ENCODE results near the gene ZFAND3.

Gene ZFAND3, protein sequence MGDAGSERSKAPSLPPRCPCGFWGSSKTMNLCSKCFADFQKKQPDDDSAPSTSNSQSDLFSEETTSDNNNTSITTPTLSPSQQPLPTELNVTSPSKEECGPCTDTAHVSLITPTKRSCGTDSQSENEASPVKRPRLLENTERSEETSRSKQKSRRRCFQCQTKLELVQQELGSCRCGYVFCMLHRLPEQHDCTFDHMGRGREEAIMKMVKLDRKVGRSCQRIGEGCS

DNA sequence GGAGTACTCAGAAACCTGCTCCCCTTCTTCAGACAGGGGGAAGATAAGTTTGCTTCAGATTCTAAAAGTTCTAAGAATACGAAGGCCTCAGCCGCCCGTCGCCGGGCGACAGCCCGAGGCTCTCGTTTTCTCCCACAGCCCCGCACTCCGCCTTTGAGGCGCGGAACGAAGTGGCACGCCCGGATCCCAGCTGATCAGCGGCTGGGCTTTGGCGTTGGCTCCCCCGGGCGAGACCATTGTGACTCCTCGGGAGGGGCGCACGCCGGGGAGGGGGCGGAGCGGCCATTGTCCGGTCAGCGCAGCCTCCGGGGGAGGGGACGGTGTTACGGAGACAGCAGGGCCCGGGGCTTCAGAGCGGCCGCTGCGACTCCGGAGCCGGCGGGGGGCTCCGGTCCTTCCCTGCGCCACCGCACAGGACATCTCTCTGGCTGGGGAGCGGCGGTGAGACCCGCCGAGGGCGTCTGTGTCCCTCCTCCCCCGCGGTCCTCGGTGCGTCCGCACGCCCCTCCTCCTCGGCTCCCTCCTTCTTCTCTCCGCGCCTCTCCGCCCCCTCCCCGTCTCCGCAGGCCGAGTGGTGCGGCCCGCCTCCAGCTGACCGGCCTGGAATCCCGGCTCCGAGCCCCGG lies at the start of gene ZFAND3:
Gene ZFAND3, plus strand, starts transcription at position 551 of the 625 bp plus-strand sequence. CDS start 219 bp downstream, outside the sequence.
- peaks cover 4% of the 10 kb centered on the region for H3K36me3 Mint-ChIP-seq
- peak within 1 kb of the TSS; percentile 97 for H3K27ac Mint-ChIP-seq
- no peaks in the 10 kb centered on the region for H3K27me3 Mint-ChIP-seq
- peaks cover 54% of the 10 kb centered on the region for H3K4me1 Mint-ChIP-seq (ENCODE audit: low read depth)
- peak within 1 kb of the TSS; percentile 98 for H3K4me3 Mint-ChIP-seq
- H3K9me3 Mint-ChIP-seq (ENCODE audit: low read depth): no peaks in the 10 kb centered on the region

DNA sequence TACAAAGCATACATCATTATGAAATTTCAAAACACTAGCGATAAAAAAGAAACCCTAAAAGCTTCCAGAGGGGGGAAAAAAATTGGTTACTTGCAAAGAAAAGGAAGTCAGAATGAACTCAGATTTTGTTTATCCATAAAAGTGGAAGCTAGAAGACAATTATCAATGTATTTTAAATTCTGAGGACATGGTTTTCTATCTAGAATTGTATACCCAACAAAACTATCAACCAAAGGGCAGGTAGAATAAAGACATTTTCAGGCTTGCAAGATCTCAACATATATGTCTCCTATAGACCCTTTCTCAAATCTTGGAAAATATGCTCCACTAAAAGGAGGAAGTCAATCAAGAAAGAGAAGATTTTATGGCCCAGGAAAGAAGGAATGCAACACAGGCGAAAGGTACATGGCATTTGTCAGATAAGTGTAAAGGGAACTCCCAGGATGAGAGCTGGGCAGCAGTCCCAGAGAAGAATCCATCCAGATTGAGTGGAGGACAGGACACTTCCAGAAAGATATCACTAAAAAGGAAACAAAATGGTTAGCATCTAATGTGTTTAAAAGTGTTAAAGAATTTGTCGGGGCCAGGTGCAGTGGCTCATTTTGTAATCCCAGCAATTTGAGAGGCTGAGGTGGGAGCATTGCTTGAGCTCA lies 45.4 kb upstream of the ZFAND3 start:
- Mint-ChIP-seq H3K27me3 (peaks cover 2% of the 10 kb centered on the region), H3K36me3 (peaks cover 2% of the 10 kb centered on the region), H3K4me3 (no peak overlapping the region), H3K4me1 (ENCODE audit: low read depth) (no peaks in the 10 kb centered on the region), H3K27ac (no peak overlapping the region), H3K9me3 (ENCODE audit: low read depth) (peaks cover 9% of the 10 kb centered on the region)

DNA sequence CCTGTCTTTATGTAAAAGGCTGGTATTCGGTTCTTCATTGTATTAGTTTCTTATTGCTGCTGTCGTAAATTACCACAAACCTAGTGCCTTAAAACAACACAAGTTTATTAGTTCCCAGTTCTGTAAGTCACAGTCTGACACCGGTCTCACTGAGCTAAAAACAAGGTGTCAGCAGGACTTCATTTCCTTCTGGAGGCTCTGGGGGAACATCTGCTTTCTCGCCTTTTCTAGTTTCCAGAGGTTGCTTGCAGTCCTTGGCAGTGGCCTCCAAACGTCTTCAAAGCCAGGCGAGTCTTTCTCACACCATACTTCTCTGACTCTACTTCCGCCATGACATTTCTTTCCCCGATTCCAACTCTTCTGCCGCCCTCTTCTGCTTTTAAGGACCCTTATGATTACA lies 43.0 kb upstream of the ZFAND3 start:
- Mint-ChIP-seq H3K4me3 (no peak overlapping the region), H3K9me3 (ENCODE audit: low read depth) (peaks cover 9% of the 10 kb centered on the region), H3K27ac (no peak overlapping the region), H3K27me3 (peaks cover 2% of the 10 kb centered on the region), H3K36me3 (peaks cover 2% of the 10 kb centered on the region), H3K4me1 (ENCODE audit: low read depth) (no peaks in the 10 kb centered on the region)

DNA sequence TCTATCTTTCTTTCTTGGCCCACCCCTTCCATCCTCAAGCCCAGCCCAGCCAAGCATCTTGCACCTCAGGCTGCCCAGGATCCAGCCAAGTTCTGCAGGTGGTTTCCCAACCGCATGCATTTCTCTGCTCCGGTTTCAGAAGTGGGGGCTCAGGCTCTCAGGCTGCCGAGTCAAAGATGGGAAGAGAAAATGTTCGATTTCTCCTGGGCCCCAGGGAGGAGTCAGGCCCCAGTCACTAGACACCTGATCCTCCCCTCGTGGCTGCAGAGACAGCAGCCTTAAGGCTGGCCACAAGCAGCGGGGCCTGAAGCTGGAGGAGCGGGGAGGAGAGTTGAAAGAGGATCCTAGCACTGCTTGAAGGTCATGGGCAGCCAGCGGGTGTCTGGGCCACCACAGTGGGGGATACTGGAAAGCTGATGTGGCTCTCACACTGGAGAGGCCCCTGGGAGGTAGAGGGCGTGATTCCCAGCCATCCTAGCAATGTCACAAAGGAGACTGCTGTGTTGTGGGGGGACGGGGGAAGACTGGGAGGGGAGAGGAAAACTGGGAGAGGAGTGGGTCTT lies 42.2 kb upstream of the ZFAND3 start:
- peaks cover 2% of the 10 kb centered on the region for H3K36me3 Mint-ChIP-seq
- peaks cover 5% of the 10 kb centered on the region for H3K27me3 Mint-ChIP-seq
- H3K27ac Mint-ChIP-seq: no peak overlapping the region
- H3K9me3 Mint-ChIP-seq (ENCODE audit: low read depth): peaks cover 9% of the 10 kb centered on the region
- no peaks in the 10 kb centered on the region for H3K4me1 Mint-ChIP-seq (ENCODE audit: low read depth)
- H3K4me3 Mint-ChIP-seq: no peak overlapping the region

DNA sequence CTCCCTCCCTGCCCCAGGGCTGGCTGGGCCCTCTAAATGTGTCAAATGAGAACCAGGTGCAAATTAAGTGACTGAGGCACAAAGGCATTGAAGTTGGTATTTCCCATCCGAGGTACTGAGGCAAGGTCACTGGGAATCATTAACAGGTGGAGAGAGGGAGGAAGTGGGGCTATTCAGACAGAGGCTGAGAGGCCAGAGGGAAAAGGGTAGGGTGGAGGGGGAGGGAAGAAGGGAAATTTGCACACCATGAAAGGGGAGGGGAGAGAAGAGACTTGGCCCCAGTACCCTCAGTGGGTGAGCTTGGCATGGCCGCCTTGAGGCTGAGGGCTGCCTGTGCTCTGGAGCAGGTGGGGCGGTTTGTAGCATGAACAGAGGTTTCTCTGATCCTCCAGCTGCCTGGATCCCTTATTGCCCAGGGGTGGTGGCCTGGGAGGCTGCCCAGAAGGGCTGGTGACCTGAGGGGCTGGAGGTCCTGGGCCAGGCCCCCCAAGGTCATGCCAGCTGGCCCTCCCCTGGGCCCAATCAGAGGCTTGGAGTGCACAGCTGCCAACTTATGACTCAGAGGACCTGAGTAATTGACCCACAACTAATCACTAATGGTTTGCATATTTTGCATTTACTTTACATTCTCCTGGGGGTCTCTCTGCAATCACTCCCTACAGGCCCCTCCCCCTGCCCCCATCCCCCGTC lies 40.3 kb upstream of the ZFAND3 start:
- H3K27me3 Mint-ChIP-seq: peaks cover 8% of the 10 kb centered on the region
- no peaks in the 10 kb centered on the region for H3K36me3 Mint-ChIP-seq
- peaks cover 14% of the 10 kb centered on the region for H3K4me1 Mint-ChIP-seq (ENCODE audit: low read depth)
- no peak overlapping the region for H3K27ac Mint-ChIP-seq
- H3K4me3 Mint-ChIP-seq: no peak overlapping the region
- H3K9me3 Mint-ChIP-seq (ENCODE audit: low read depth): peaks cover 1% of the 10 kb centered on the region

DNA sequence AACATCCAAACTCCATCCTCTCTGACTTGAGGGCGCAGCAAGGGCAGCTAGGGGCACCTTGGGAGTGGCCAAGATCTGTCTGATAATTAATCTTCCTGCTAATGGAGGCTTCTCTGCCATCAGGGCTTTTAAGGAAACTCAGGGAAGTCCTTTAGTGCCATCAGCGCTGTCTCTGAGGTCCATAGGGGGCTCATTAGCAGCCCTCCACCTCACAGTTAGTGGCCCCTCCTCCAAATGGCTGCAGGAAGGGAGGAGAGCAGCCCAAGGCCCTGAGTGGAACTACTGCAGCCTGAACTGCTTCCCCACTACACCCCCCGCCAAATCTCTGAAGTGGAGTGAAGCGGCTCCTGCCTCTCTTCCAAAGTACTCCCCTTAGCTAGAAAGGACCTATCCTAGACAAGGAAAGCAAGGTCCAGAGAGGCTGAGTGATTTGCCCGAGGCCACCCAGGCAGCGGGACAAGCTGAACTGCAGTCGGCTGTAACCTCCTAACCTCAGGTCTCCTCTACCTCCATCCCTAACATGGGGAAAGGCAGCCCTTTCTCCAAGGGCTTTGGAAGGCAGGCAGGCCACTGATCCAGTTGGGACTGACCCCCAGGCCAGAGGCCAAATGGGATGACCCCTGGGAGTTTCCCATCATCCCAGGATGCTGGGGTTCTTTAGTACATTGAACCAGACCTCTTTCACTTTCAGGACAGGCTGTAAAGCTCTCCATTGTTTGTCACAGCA lies 39.5 kb upstream of the ZFAND3 start:
- Mint-ChIP-seq H3K4me1 (ENCODE audit: low read depth) (peaks cover 15% of the 10 kb centered on the region), H3K9me3 (ENCODE audit: low read depth) (no peaks in the 10 kb centered on the region), H3K27ac (no peak overlapping the region), H3K36me3 (no peaks in the 10 kb centered on the region), H3K4me3 (no peak overlapping the region), H3K27me3 (peaks cover 10% of the 10 kb centered on the region)

DNA sequence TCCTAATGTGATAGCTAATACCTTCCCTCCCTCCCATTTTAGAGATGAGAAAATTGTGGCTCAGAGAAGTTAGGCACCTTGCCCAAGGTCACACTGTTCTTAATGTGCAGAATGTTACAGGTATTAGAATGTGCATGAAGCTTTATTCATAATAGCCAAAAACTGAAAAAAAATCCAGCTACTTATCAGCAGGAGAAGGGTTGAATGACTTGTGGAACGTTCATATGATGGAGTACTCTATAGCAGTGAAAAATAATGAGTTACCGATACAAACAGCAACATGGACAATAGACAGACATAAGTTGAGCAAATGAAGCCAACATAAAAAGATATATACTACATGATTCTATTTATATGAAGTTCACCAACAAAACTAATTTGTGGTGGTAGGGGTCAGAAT lies 37.7 kb upstream of the ZFAND3 start:
- H3K9me3 Mint-ChIP-seq (ENCODE audit: low read depth): no peaks in the 10 kb centered on the region
- H3K4me1 Mint-ChIP-seq (ENCODE audit: low read depth): peaks cover 15% of the 10 kb centered on the region
- no peak overlapping the region for H3K27ac Mint-ChIP-seq
- H3K4me3 Mint-ChIP-seq: no peak overlapping the region
- H3K27me3 Mint-ChIP-seq: peaks cover 13% of the 10 kb centered on the region
- H3K36me3 Mint-ChIP-seq: no peaks in the 10 kb centered on the region

DNA sequence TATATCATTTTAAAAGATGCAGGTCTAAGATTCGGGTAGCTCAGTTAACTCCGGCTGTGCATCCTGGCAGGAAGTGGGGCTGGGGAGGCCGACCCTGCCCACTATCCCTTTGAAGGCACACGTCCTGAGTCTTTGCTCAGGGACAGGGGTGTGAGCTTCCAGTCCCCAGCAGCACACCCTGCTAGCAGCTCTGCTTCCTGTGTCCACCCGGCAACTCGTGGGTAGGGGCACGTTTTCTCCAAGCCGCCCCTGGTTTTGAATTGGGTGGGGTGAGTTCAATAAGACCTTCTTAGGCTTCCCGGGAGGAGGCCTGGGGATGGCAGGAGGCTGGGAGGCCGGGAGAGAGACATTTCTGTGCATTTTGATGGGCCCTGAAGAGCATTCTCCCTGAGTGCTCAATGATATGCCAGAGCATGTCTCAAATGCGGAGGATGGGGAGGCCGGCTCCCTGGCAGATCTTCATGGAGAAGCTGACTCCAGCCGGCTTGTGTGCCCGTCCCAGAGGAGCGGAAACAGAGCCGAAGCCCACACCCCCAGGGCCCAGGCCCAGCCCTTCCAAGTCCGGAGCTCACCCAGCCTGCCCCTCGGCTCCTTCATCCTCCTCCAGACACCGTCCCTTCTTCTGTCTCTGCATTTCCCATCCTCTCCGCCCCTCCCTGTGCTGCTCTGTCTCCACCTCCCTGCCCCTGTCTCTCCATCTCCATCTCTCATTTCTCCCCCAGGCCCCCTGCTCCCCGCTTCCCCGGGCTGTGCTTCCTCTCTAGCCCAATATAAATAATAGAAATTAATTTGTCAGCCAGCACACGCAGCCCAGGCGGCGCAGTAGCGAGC lies 36.3 kb upstream of the ZFAND3 start:
- Mint-ChIP-seq H3K36me3 (no peaks in the 10 kb centered on the region), H3K9me3 (ENCODE audit: low read depth) (no peaks in the 10 kb centered on the region), H3K4me3 (peak overlapping the region; percentile 81), H3K27ac (peak overlapping the region; percentile 34), H3K4me1 (ENCODE audit: low read depth) (peaks cover 15% of the 10 kb centered on the region), H3K27me3 (peaks cover 13% of the 10 kb centered on the region)

DNA sequence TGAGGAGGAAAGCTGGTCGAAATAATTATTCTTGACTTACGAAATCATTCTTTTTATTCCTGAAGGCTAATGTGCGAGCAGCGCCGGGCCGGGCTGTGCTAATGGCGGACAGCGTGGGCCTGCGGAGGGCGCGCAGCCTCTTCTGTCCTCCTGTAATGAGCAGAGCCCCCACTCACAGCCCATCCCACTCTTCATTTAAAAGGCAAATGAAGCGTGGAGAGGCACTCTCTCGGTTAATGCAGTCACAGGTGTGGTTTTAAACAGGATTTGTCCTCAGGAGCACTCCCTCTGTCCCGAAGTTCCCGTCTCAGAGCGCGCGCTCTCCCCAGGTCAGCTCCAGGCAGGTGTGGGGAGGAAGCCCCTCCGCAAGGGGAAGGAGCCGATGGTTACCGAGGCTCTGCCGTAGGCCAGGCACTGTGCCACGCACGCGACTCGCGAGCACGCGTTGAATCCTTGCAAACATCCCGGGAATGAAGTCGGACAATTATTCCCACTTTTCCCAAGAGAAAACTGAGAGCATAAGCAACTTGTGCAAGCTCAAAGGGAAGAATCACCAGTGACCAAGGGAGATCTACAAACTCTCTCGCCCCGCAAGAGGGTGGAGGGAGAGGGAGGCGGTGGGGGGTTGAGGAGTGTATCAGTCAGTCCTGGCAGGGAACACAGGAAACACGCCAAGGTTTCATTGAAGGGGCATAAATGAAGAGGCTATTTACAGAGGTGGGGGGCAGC lies 35.5 kb upstream of the ZFAND3 start:
- H3K27ac Mint-ChIP-seq: peak overlapping the region; percentile 54
- peaks cover 15% of the 10 kb centered on the region for H3K4me1 Mint-ChIP-seq (ENCODE audit: low read depth)
- H3K9me3 Mint-ChIP-seq (ENCODE audit: low read depth): no peaks in the 10 kb centered on the region
- H3K4me3 Mint-ChIP-seq: peak overlapping the region; percentile 81
- peaks cover 13% of the 10 kb centered on the region for H3K27me3 Mint-ChIP-seq
- H3K36me3 Mint-ChIP-seq: no peaks in the 10 kb centered on the region

DNA sequence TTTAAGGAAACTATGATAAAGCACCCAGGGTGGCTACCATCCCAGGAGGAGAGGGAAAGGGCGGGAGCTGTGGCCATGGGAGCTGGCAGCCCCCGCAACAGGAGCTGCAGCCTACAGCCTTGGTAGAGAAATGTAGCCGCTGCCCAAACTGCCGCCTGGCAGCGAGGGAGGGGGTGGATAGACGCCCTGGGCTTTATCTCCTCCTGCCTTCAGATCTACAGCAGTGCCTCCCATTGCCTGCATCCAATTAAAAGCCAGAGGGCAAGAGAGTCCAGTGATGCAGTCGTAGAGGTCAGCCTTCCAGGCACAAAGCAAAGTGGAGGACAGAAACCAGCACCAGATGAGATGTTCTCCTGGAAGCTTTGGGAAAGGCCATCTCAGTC lies 35.0 kb upstream of the ZFAND3 start:
- H3K9me3 Mint-ChIP-seq (ENCODE audit: low read depth): no peaks in the 10 kb centered on the region
- no peaks in the 10 kb centered on the region for H3K36me3 Mint-ChIP-seq
- H3K27ac Mint-ChIP-seq: no peak overlapping the region
- peak overlapping the region; percentile 81 for H3K4me3 Mint-ChIP-seq
- H3K4me1 Mint-ChIP-seq (ENCODE audit: low read depth): peaks cover 15% of the 10 kb centered on the region
- H3K27me3 Mint-ChIP-seq: peaks cover 13% of the 10 kb centered on the region

DNA sequence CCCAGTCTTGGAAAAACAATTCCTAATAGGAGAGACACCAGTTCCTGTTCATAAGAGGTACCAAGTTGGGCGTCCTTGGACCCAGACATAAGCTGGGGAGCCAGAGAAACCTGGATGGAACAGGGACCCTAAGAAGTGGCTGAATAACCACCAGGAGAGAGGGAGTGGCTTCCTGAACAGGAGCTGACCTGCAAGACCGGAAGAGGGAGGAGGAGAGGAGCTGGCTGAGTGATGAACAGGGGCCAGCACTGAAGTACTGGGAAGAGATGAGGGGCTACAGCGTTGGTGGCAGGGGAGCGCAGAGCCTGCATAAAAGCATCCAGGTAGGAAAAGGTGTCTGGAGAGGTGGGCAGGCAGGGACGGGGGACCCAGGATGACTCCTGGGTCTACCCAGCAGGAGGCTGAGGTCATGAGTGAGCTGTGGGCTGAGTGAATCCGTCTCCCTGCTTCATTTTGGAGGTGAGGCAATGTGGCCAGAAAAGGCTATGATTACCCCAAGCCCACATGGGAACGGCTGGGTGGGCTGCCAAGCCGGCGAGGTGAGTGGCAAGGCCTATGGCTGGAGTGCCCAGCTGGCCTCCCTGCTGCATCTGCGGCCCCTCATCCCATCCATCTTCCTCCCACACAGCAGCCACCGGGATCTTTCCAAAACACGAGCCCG lies 34.4 kb upstream of the ZFAND3 start:
- H3K4me3 Mint-ChIP-seq: peak overlapping the region; percentile 73

DNA sequence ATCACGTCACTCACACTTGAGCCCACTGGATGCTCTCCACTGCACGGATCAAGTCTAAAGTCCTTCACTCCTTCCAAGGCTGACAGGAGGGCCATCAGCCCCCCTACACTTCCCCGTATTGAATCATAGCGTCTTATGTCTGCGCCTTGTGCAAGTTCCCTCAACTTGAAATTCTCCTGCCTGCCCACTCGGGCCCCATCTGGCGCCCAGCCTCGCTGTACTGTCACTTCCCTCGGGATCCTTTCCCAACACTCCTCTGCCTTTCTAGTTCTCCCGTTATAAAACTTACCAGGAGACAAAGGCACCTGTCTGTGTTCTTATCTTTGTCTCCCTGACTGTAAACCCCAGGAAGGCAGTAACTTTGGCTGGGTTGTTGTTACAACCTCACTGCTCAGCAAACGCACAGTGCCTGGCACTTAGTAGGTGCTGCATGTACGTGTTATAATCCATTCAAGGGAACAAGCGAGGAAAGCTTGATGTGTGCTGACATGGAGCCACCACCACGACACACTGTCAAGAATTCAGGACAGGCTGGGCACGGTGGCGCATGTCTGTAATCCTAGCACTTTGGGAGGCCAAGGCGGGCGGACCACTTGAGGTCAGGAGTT lies 33.8 kb upstream of the ZFAND3 start:
- H3K27ac Mint-ChIP-seq: no peak overlapping the region
- no peaks in the 10 kb centered on the region for H3K9me3 Mint-ChIP-seq (ENCODE audit: low read depth)
- H3K4me1 Mint-ChIP-seq (ENCODE audit: low read depth): peaks cover 15% of the 10 kb centered on the region
- peaks cover 13% of the 10 kb centered on the region for H3K27me3 Mint-ChIP-seq
- H3K36me3 Mint-ChIP-seq: no peaks in the 10 kb centered on the region
- H3K4me3 Mint-ChIP-seq: peak overlapping the region; percentile 73

More for the DNA sequence above, 34.4 kb upstream of the ZFAND3 start:
- Mint-ChIP-seq H3K27ac (no peak overlapping the region), H3K9me3 (ENCODE audit: low read depth) (no peaks in the 10 kb centered on the region), H3K36me3 (no peaks in the 10 kb centered on the region), H3K4me1 (ENCODE audit: low read depth) (peaks cover 15% of the 10 kb centered on the region), H3K27me3 (peaks cover 13% of the 10 kb centered on the region)

All from activated naive CD8-positive, alpha-beta T cell (primary cell).